Karpas-422 (cell line): Measurements from ENCODE around the gene MLLT3. TPM values are rescaled to one million over a fixed set of nuclear protein-coding genes. Genes with fewer than 3 reads are reported as not detected.

Experiments used
- DNase-seq: peaks from one replicate; pipeline ENCODE4 v3.0.0-alpha.2; 2015
- H2AFZ ChIP-seq: fragments of 200-600 bp; sonication (generic); 2 replicates; pipeline ENCODE4 v1.6.1; 2014; ENCODE audit warnings: antibody characterized with exemption, low read length, mixed read lengths
- H3K27ac ChIP-seq: fragments of 200-600 bp; sonication (generic); 2 replicates; pipeline ENCODE4 v1.5.1; 2014; ENCODE audit warnings: mild to moderate bottlenecking, low read length, moderate library complexity
- H3K27me3 ChIP-seq: fragments of 200-600 bp; sonication (generic); 2 replicates; pipeline ENCODE4 v1.6.1; 2014; ENCODE audit warnings: low read length, mixed read lengths
- H3K36me3 ChIP-seq: fragments of 200-600 bp; sonication (generic); 2 replicates; pipeline ENCODE4 v1.6.1; 2014; ENCODE audit warnings: low read length, mixed read lengths; ENCODE audit not compliant: insufficient read depth
- H3K4me1 ChIP-seq: fragments of 200-600 bp; sonication (generic); 2 replicates; pipeline ENCODE4 v1.6.1; 2014; ENCODE audit warnings: mild to moderate bottlenecking, low read length, mixed read lengths
- H3K4me2 ChIP-seq: fragments of 200-600 bp; sonication (generic); 2 replicates; pipeline ENCODE4 v1.6.1; 2014; ENCODE audit warnings: low read length, low read depth, mild to moderate bottlenecking; ENCODE audit not compliant: poor library complexity, severe bottlenecking
- H3K4me3 ChIP-seq: fragments of 200-600 bp; sonication (generic); 2 replicates; pipeline ENCODE4 v1.5.1; 2014; ENCODE audit warnings: mild to moderate bottlenecking, antibody characterized with exemption, low read length, mixed read lengths
- H3K79me2 ChIP-seq: fragments of 200-600 bp; sonication (generic); 2 replicates; pipeline ENCODE4 v1.6.1; 2014; ENCODE audit warnings: mild to moderate bottlenecking, low read length, mixed read lengths
- H3K9ac ChIP-seq: fragments of 200-600 bp; sonication (generic); 2 replicates; pipeline ENCODE4 v1.6.0; 2014; ENCODE audit warnings: low read length
- H3K9me2 ChIP-seq: fragments of 200-600 bp; sonication (generic), shearing (Covaris generic); replicated peaks from 2 replicates; pipeline ENCODE4 v1.6.0; 2014; ENCODE audit warnings: mild to moderate bottlenecking, low read length, moderate library complexity; ENCODE audit not compliant: insufficient read depth
- H3K9me3 ChIP-seq: fragments of 300-700, 200-600 bp; sonication (generic); 2 replicates; pipeline ENCODE4 v1.6.1; 2014; ENCODE audit warnings: low read length, mixed read lengths
- H4K20me1 ChIP-seq: fragments of 200-600 bp; sonication (generic); 2 replicates; pipeline ENCODE4 v1.6.1; 2014; ENCODE audit warnings: mild to moderate bottlenecking, antibody characterized with exemption, low read length, low read depth; ENCODE audit not compliant: insufficient read depth
- total RNA-seq: library from RNA; depleted of rRNA; stranded (reverse); fragments of >200 nt; shearing (Covaris generic); gene quantifications from 2 replicates; pipeline ENCODE4 v1.2.3, GENCODE V29; 2014; ENCODE audit warnings: low replicate concordance

MLLT3 gene
- total RNA-seq, 1 experiment from 2014 or later = 5.8 TPM

- Histone ChIP-seq H2AFZ (no peak overlapping the region), H3K4me3 (no peak overlapping the region), H3K27ac (no peak overlapping the region), H3K27me3 (no peaks in the 10 kb centered on the region), H4K20me1 (0 out of 2 replicates have a peak, but pooled peaks cover 9% of the 10 kb centered on the region), H3K36me3 (no peaks in the 10 kb centered on the region), H3K4me1 (no peaks in the 10 kb centered on the region; the same call in 1 of the 2 replicates), H3K9ac (no peak overlapping the region), H3K4me2 (no peak overlapping the region), H3K9me3 (no peaks in the 10 kb centered on the region), H3K79me2 (no peaks in the 10 kb centered on the region), H3K9me2 (no peaks in the 10 kb centered on the region)
- DNase-seq = no peak
Observed at GRCh38 chr9:20378851-20379250, 243.4 kb downstream of the MLLT3 start.

GRCh38 chr9:20377790-20378189 is 244.5 kb downstream of the MLLT3 start:
- Histone ChIP-seq H3K27me3 (no peaks in the 10 kb centered on the region), H4K20me1 (0 out of 2 replicates have a peak, but pooled peaks cover 9% of the 10 kb centered on the region), H3K36me3 (no peaks in the 10 kb centered on the region), H3K9ac (no peak overlapping the region), H3K27ac (no peak overlapping the region), H3K79me2 (no peaks in the 10 kb centered on the region), H3K9me3 (no peaks in the 10 kb centered on the region), H2AFZ (no peak overlapping the region), H3K4me1 (peaks cover 10% of the 10 kb centered on the region), H3K4me2 (no peak overlapping the region), H3K4me3 (no peak overlapping the region), H3K9me2 (no peaks in the 10 kb centered on the region)
- DNase-seq = no peak

- Histone ChIP-seq H3K9ac (no peak overlapping the region), H3K27ac (no peak overlapping the region), H3K4me1 (peaks cover 12% of the 10 kb centered on the region), H3K27me3 (no peaks in the 10 kb centered on the region), H3K9me2 (no peaks in the 10 kb centered on the region), H3K9me3 (no peaks in the 10 kb centered on the region), H4K20me1 (0 out of 2 replicates have a peak, but pooled peaks cover 9% of the 10 kb centered on the region), H3K4me3 (no peak overlapping the region), H3K4me2 (no peak overlapping the region), H3K36me3 (no peaks in the 10 kb centered on the region), H2AFZ (no peak overlapping the region), H3K79me2 (no peaks in the 10 kb centered on the region)
- DNase-seq = no peak
Observed at GRCh38 chr9:20376731-20377375, 245.4 kb downstream of the MLLT3 start.

GRCh38 chr9:20376042-20376441 is 246.3 kb downstream of the MLLT3 start:
- H3K4me1 ChIP-seq = peaks cover 12% of the 10 kb centered on the region
- 0 out of 2 replicates have a peak, but pooled peaks cover 9% of the 10 kb centered on the region for H4K20me1 ChIP-seq
- no peak overlapping the region for H2AFZ ChIP-seq
- H3K36me3 ChIP-seq = no peaks in the 10 kb centered on the region
- no peak overlapping the region for H3K4me2 ChIP-seq
- H3K9ac ChIP-seq = no peak overlapping the region
- H3K27ac ChIP-seq = no peak overlapping the region
- no peak for DNase-seq
- H3K9me3 ChIP-seq = no peaks in the 10 kb centered on the region
- no peaks in the 10 kb centered on the region for H3K79me2 ChIP-seq
- H3K9me2 ChIP-seq = no peaks in the 10 kb centered on the region
- no peaks in the 10 kb centered on the region for H3K27me3 ChIP-seq
- no peak overlapping the region for H3K4me3 ChIP-seq

DNA sequence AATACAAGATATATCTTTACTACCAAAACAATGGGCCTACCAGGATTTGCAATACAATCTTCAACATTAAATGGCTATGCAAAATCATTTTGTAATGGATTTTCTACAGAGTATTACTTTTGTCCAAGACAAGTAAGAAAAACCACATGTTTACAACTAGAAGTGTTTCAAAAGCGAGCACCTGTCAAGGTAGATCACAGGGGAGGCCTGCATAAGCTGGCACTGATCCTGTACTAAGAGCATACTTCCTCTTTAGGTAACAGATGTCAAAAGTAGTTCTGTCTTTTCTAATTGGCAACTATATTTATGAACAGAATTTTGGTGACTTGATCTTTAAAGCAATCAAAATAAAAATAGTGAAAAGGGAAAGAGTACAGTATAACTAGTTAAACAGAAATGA is 249.0 kb downstream of the MLLT3 start:
- H3K4me2 ChIP-seq = peak overlapping the region; percentile 7
- no peaks in the 10 kb centered on the region for H3K79me2 ChIP-seq
- no peak overlapping the region for H3K9ac ChIP-seq
- H4K20me1 ChIP-seq = no peaks in the 10 kb centered on the region
- no peak overlapping the region for H3K4me3 ChIP-seq
- H3K36me3 ChIP-seq = no peaks in the 10 kb centered on the region
- no peaks in the 10 kb centered on the region for H3K9me3 ChIP-seq
- no peaks in the 10 kb centered on the region for H3K27me3 ChIP-seq
- peak; percentile 58 for DNase-seq
- H3K9me2 ChIP-seq = no peaks in the 10 kb centered on the region
- H3K27ac ChIP-seq = no peak overlapping the region
- H2AFZ ChIP-seq = no peak overlapping the region
- peaks cover 12% of the 10 kb centered on the region for H3K4me1 ChIP-seq

- H3K27me3 ChIP-seq = no peaks in the 10 kb centered on the region
- H3K27ac ChIP-seq = no peak overlapping the region
- no peaks in the 10 kb centered on the region for H4K20me1 ChIP-seq
- no peaks in the 10 kb centered on the region for H3K9me3 ChIP-seq
- H3K4me3 ChIP-seq = no peak overlapping the region
- DNase-seq = no peak
- H3K9ac ChIP-seq = no peak overlapping the region
- no peaks in the 10 kb centered on the region for H3K36me3 ChIP-seq
- H2AFZ ChIP-seq = no peak overlapping the region
- no peaks in the 10 kb centered on the region for H3K9me2 ChIP-seq
- H3K79me2 ChIP-seq = no peaks in the 10 kb centered on the region
- H3K4me1 ChIP-seq = peaks cover 12% of the 10 kb centered on the region
- H3K4me2 ChIP-seq = no peak overlapping the region
Observed at GRCh38 chr9:20369391-20369790, 252.9 kb downstream of the MLLT3 start.

DNA sequence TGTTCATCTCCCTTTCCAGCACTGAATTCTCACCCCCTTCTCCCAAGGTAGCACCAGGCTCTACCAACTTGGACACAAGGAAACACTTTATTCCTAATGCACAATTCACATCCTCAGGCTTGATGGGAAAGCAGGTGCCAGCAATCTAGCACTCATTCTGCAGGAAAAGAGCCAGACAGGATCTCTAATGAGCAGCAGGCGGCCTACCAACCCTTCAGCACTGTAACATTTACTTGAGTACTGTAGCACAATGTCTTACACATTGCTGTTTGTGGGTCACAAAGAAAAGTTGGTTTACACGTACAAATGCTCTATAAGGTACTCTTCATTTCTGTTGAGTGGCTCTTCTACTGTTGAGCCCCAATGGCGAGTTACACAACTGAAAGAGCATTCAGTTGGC is 254.4 kb downstream of the MLLT3 start:
- no peak for DNase-seq
- Histone ChIP-seq H3K4me2 (no peak overlapping the region), H3K79me2 (no peaks in the 10 kb centered on the region), H4K20me1 (no peaks in the 10 kb centered on the region), H2AFZ (no peak overlapping the region), H3K4me3 (no peak overlapping the region), H3K27me3 (no peaks in the 10 kb centered on the region), H3K27ac (no peak overlapping the region), H3K4me1 (peaks cover 2% of the 10 kb centered on the region), H3K9me2 (no peaks in the 10 kb centered on the region), H3K9me3 (no peaks in the 10 kb centered on the region), H3K36me3 (no peaks in the 10 kb centered on the region), H3K9ac (no peak overlapping the region)

GRCh38 chr9:20364959-20365358 is 257.3 kb downstream of the MLLT3 start:
- Histone ChIP-seq H3K79me2 (no peaks in the 10 kb centered on the region), H3K27me3 (no peaks in the 10 kb centered on the region), H3K36me3 (no peaks in the 10 kb centered on the region), H3K9me2 (no peaks in the 10 kb centered on the region), H2AFZ (no peak overlapping the region), H3K9ac (no peak overlapping the region), H3K9me3 (no peaks in the 10 kb centered on the region), H3K27ac (no peak overlapping the region), H4K20me1 (no peaks in the 10 kb centered on the region), H3K4me1 (no peaks in the 10 kb centered on the region), H3K4me3 (no peak overlapping the region), H3K4me2 (no peak overlapping the region)
- DNase-seq = no peak
